Stomach (tissue), 9 donors: Measurements from ENCODE around the gene ZNF687. TPM values are rescaled to one million over a fixed set of nuclear protein-coding genes. Genes with fewer than 3 reads are reported as not detected.
A peak's percentile ranks its signal among the peaks of the same experiment; 100 is the strongest.

Experiments
- DNase-seq, 2 donors: peaks; one replicate each; pipeline versions ENCODE4 v3.0.0 to v3.0.0-alpha.2; 2013 to 2019
- H3K27ac ChIP-seq, 5 donors: fragments of 200-600 bp in 4 of 5; sonication (generic) in 4 of 5; one replicate each; pipeline ENCODE4 v1.5.1; 2013 to 2019; ENCODE audit warnings: mild to moderate bottlenecking in 1 of 5, moderate library complexity in 1 of 5
- H3K27me3 ChIP-seq, 3 donors: fragments of 200-600 bp; sonication (generic); one replicate each; pipeline ENCODE4 v1.5.1; 2017 to 2019; ENCODE audit warnings: mixed run types in 1 of 3
- H3K36me3 ChIP-seq, 4 donors: fragments of 200-600 bp; sonication (generic); 1 replicate in 3 of 4; 2 replicates in 1 of 4; pipeline ENCODE4 v1.5.1; 2016 to 2019
- H3K4me1 ChIP-seq, 4 donors: fragments of 200-600 bp; sonication (generic); one replicate each; pipeline ENCODE4 v1.5.1; 2016 to 2019
- H3K4me3 ChIP-seq, 4 donors: fragments of 200-600 bp; sonication (generic) in 3 of 4; one replicate each; pipeline ENCODE4 v1.5.1; 2016 to 2019; ENCODE audit warnings: mild to moderate bottlenecking in 1 of 4
- H3K9me3 ChIP-seq, 4 donors: fragments of 200-600 bp; sonication (generic); one replicate each; pipeline ENCODE4 v1.5.1; 2016 to 2019
- EP300 ChIP-seq: sonication (generic); formaldehyde crosslinking; IDR thresholded peaks from one replicate; pipeline ENCODE4 v1.6.1; 2017; ENCODE audit warnings: antibody characterized with exemption
- POLR2A ChIP-seq, 4 donors: fragments of 450-650 bp; IDR thresholded peaks; one replicate each; pipeline ENCODE4 v1.6.1; 2016; ENCODE audit warnings: antibody characterized with exemption in 4 of 4, control low read depth in 2 of 4, mild to moderate bottlenecking in 1 of 4, moderate library complexity in 1 of 4
- POLR2AphosphoS5 ChIP-seq, 3 donors: sonication (generic); formaldehyde crosslinking; IDR thresholded peaks; one replicate each; pipeline ENCODE4 v1.6.1; 2016; ENCODE audit warnings: antibody characterized with exemption in 3 of 3
- WGBS, 5 donors: extraction: QIAGEN DNeasy Blood & Tissue Kit in 3 of 5; methylation state at CpG; one replicate each; pipeline versions ENCODE4 v1.1.5 to v1.1.7; 2013 to 2018; 5-methylcytosine and 5-hydroxymethylcytosine counted together
- intact Hi-C: fragments of 100-400 bp; cut with DNase I; formaldehyde crosslinking; loops from one replicate; pipeline ENCODE4 v1.15.1; 2023; ENCODE audit warnings: low total_unique reads
- polyA plus RNA-seq, 3 donors: library from polyadenylated mRNA; stranded (reverse); fragments of 200-250 nt; gene quantifications; one replicate each; pipeline ENCODE4 v1.2.3, GENCODE V29; 2013
- small RNA-seq, 4 donors: library from RNA; depleted of rRNA; stranded (forward); fragments of <200 nt; gene quantifications; one replicate each; pipeline ENCODE3, GENCODE V24; 2016
- total RNA-seq, 5 donors: library from RNA; depleted of rRNA; stranded (reverse); fragments of >200 nt; gene quantifications; one replicate each; pipeline versions ENCODE4 v1.1.0 to v1.2.3, GENCODE V29; 2014 to 2016
- TF ChIP-seq, protein P1 (sequence below), 7 experiments: fragments of 450-650 bp in 4 of 7; fragments of 200-600 bp in 3 of 7; sonication (generic) in 3 of 7; IDR thresholded peaks; one replicate each; pipeline ENCODE4 v1.5.1; 2016 to 2019; ENCODE audit warnings: antibody characterized with exemption in 7 of 7, control low read depth in 2 of 7, mild to moderate bottlenecking in 1 of 7
- donor health status: healthy with polysubstance abuse.
- donor health status: Bipolar disorder and iron deficiency.
- donor health status: healthy.

The ZNF687 gene
- total and polyA plus RNA-seq, 8 donors, result 6.8 to 59.6 (median 14.5) TPM

DNA sequence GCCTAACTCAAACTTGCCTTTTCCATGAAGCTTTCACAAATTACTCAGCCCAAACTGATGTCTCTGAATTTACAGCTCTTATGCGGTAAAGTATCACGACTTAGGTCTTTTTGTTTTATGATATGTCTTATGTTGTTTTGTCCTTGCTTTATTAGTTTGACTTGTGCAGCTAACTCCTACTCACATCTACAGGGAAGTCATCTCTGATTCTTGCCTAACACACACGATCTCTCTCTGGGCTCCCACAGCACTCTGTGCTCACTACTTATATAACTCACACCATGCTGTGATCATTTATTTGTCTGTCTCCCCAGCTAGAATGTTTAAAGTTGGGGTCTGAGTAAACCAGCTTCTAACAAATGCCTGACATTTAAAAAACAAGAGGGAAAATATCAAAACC lies 54.5 kb downstream of the ZNF687 start:
- TF ChIP-seq, protein P1, sequence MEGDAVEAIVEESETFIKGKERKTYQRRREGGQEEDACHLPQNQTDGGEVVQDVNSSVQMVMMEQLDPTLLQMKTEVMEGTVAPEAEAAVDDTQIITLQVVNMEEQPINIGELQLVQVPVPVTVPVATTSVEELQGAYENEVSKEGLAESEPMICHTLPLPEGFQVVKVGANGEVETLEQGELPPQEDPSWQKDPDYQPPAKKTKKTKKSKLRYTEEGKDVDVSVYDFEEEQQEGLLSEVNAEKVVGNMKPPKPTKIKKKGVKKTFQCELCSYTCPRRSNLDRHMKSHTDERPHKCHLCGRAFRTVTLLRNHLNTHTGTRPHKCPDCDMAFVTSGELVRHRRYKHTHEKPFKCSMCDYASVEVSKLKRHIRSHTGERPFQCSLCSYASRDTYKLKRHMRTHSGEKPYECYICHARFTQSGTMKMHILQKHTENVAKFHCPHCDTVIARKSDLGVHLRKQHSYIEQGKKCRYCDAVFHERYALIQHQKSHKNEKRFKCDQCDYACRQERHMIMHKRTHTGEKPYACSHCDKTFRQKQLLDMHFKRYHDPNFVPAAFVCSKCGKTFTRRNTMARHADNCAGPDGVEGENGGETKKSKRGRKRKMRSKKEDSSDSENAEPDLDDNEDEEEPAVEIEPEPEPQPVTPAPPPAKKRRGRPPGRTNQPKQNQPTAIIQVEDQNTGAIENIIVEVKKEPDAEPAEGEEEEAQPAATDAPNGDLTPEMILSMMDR (IDR thresholded peaks at IDR 0.05), result no peak
- TF ChIP-seq POLR2A (IDR thresholded peaks at IDR 0.05), result no peak
- 90 to 94% (median 91%) methylated on average over 3 of the region's 3 CpGs for WGBS, 5 donors
- Histone ChIP-seq H3K36me3 (peaks cover 0 to under 1% (median 0%) of the 10 kb centered on the region in 4 donors), H3K9me3 (no peaks in the 10 kb centered on the region), H3K27me3 (no peaks in the 10 kb centered on the region), H3K4me1 (peaks cover 0 to 10% (median 7%) of the 10 kb centered on the region in 4 donors), H3K4me3 (no peak overlapping the region), H3K27ac (no peak overlapping the region)
- intact Hi-C loops, result no loop called here
- no peak for DNase-seq

DNA sequence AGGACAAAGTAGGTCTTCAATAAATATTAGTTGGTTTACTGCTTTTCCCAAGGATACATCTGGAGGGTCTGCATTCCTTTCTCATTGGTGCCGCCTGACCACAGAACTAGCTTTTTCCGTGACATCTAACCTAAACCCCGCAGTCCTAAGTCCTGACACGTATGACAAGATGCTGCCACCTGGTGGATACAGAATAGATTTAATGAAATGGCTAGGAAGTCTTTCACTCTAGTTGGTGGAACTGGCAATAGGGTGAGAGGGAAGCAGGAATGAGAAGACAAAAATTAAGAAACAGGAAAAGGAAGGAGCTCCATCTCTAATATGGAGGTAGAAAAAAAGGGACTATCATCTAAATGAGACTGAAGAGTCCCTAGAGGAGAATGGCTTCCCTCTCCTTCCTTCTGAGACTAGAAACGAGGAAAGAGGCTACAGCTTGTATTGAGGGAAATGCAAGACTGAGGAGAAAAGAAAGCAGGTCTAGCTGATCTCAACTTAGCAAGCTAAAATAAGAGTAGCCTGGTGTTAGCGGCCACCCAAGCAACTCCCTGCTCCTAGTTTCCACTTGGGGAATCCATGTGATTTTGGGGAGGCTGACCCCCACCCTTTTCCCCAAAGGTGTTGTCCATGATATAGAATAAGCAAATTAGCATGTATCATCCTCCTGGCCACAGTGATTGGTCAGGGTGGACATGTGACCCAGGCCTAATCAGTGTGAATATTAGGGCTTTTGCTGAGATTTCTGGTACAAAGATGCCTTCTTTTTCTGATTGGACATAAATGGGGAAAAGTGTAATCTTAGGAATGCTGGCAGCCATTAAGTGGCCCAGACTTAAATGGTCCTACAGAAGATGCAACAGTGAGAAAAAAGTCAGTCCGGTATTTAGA lies 59.0 kb downstream of the ZNF687 start:
- Histone ChIP-seq H3K4me1 (peaks cover 4 to 27% (median 17%) of the 10 kb centered on the region in 4 donors), H3K9me3 (no peaks in the 10 kb centered on the region), H3K27me3 (no peaks in the 10 kb centered on the region), H3K36me3 (peaks cover 22 to 37% (median 36%) of the 10 kb centered on the region in 4 donors), H3K27ac (peak overlapping the region in 4 of 5 donors; percentile 38 to 63 (median 51)), H3K4me3 (no peak overlapping the region)
- TF ChIP-seq POLR2A (IDR thresholded peaks at IDR 0.05) (no peak), POLR2AphosphoS5 (IDR thresholded peaks at IDR 0.05) (peak in 2 of 3 donors; percentile 45 to 76), EP300 (no peak)
- TF ChIP-seq, protein P1 (IDR thresholded peaks at IDR 0.05), result peak in 5 of 7 experiments; percentile 52 to 88 (median 72)
- peak in 1 of 2 donors; percentile 91 for DNase-seq
- intact Hi-C loops, result loop anchor here (5.0 kb wide), 1 partner anchor 39 kb away; no protein-coding TSS in a partner anchor
- WGBS, 5 donors, result 20 to 32% (median 28%) methylated on average over 7 of the region's 7 CpGs

Small RNAs within 50 kb of the gene (small RNA-seq; reads per million reads assigned to genes)
- 0 to 0.07 (median 0) reads per million in 4 donors for gene RN7SL444P

Other genes starting within 250 kb of the ZNF687 start
- gene BNIPL, start 245.7 kb upstream of the ZNF687 start, total RNA-seq, result 1 to 10 TPM in 1 of 5 donors, not detected in 4; 1.3 TPM
- gene BNIPL, start 245.7 kb upstream of the ZNF687 start, polyA plus RNA-seq, result 10 to 100 TPM in 1 of 3 donors, under 1 TPM in 1, not detected in 1; 0.25 to 35.1 TPM
- 1 to 10 TPM in 4 of 5 donors, under 1 TPM in 1; 0.73 to 6.4 (median 3.5) TPM for gene C1orf56, start 234.5 kb upstream of the ZNF687 start, total RNA-seq
- 1 to 10 TPM; 2.4 to 6.0 (median 2.5) TPM for gene C1orf56, start 234.5 kb upstream of the ZNF687 start, polyA plus RNA-seq
- gene CDC42SE1, start 222.7 kb upstream of the ZNF687 start, total RNA-seq, result 10 to 100 TPM; 28.1 to 90.3 (median 52.5) TPM
- 10 to 100 TPM; 41.6 to 49.2 (median 47.1) TPM for gene CDC42SE1, start 222.7 kb upstream of the ZNF687 start, polyA plus RNA-seq
- gene MLLT11, start 221.9 kb upstream of the ZNF687 start, total RNA-seq, result 10 to 100 TPM in 1 of 5 donors, 1 to 10 TPM in 1, under 1 TPM in 1, not detected in 2; 0.72 to 14.0 (median 3.1) TPM
- gene MLLT11, start 221.9 kb upstream of the ZNF687 start, polyA plus RNA-seq, result 1 to 10 TPM; 1.1 to 2.4 (median 1.4) TPM
- 10 to 100 TPM in 2 of 5 donors, 1 to 10 TPM in 3; 5.2 to 52.2 (median 8.8) TPM for gene GABPB2, start 211.5 kb upstream of the ZNF687 start, total RNA-seq
- 1 to 10 TPM; 3.9 to 5.4 (median 4.3) TPM for gene GABPB2, start 211.5 kb upstream of the ZNF687 start, polyA plus RNA-seq
- 10 to 100 TPM in 2 of 5 donors, 1 to 10 TPM in 3; 4.4 to 12.3 (median 8.1) TPM for gene SEMA6C, start 135.7 kb upstream of the ZNF687 start, total RNA-seq
- gene SEMA6C, start 135.7 kb upstream of the ZNF687 start, polyA plus RNA-seq, result 10 to 100 TPM in 2 of 3 donors, 1 to 10 TPM in 1; 7.1 to 13.9 (median 13.0) TPM
- gene TNFAIP8L2, start 125.7 kb upstream of the ZNF687 start, total RNA-seq, result 10 to 100 TPM in 2 of 5 donors, 1 to 10 TPM in 1, not detected in 2; 2.0 to 19.4 (median 15.2) TPM
- gene TNFAIP8L2, start 125.7 kb upstream of the ZNF687 start, polyA plus RNA-seq, result 1 to 10 TPM; 3.2 to 9.5 (median 4.1) TPM
- gene LYSMD1, start 116.4 kb upstream of the ZNF687 start, total RNA-seq, result 10 to 100 TPM in 1 of 5 donors, 1 to 10 TPM in 4; 1.7 to 10.3 (median 4.5) TPM
- 1 to 10 TPM; 4.0 to 5.3 (median 4.7) TPM for gene LYSMD1, start 116.4 kb upstream of the ZNF687 start, polyA plus RNA-seq
- 10 to 100 TPM in 3 of 5 donors, 1 to 10 TPM in 2; 4.5 to 57.8 (median 12.0) TPM for gene SCNM1, start 116.2 kb upstream of the ZNF687 start, total RNA-seq
- 10 to 100 TPM; 35.2 to 66.3 (median 64.5) TPM for gene SCNM1, start 116.2 kb upstream of the ZNF687 start, polyA plus RNA-seq
- gene TMOD4, start 106.3 kb upstream of the ZNF687 start, total RNA-seq, result not detected
- gene TMOD4, start 106.3 kb upstream of the ZNF687 start, polyA plus RNA-seq, result 1 to 10 TPM in 1 of 3 donors, not detected in 2; 1.2 TPM
- 10 to 100 TPM; 19.1 to 61.6 (median 32.1) TPM for gene VPS72, start 92.1 kb upstream of the ZNF687 start, total RNA-seq
- gene VPS72, start 92.1 kb upstream of the ZNF687 start, polyA plus RNA-seq, result 10 to 100 TPM; 27.8 to 32.6 (median 30.2) TPM
- gene PIP5K1A, start 83.7 kb upstream of the ZNF687 start, total RNA-seq, result 100 to 1,000 TPM in 2 of 5 donors, 10 to 100 TPM in 3; 36.8 to 156 (median 94.6) TPM
- gene PIP5K1A, start 83.7 kb upstream of the ZNF687 start, polyA plus RNA-seq, result 10 to 100 TPM in 2 of 3 donors, 1 to 10 TPM in 1; 8.4 to 13.4 (median 11.4) TPM
- 100 to 1,000 TPM in 2 of 5 donors, 10 to 100 TPM in 3; 81.3 to 220 (median 83.2) TPM for gene PSMD4, start 27.6 kb upstream of the ZNF687 start, total RNA-seq
- 100 to 1,000 TPM; 126 to 234 (median 176) TPM for gene PSMD4, start 27.6 kb upstream of the ZNF687 start, polyA plus RNA-seq
- 100 to 1,000 TPM in 2 of 5 donors, 10 to 100 TPM in 3; 33.2 to 187 (median 62.6) TPM for gene PI4KB, start 45.1 kb downstream of the ZNF687 start, total RNA-seq
- 10 to 100 TPM; 24.1 to 33.5 (median 25.3) TPM for gene PI4KB, start 45.1 kb downstream of the ZNF687 start, polyA plus RNA-seq
- 100 to 1,000 TPM in 1 of 5 donors, 10 to 100 TPM in 4; 20.4 to 117 (median 39.1) TPM for gene RFX5, start 65.0 kb downstream of the ZNF687 start, total RNA-seq
- gene RFX5, start 65.0 kb downstream of the ZNF687 start, polyA plus RNA-seq, result 10 to 100 TPM in 2 of 3 donors, 1 to 10 TPM in 1; 9.9 to 19.4 (median 14.2) TPM
- 100 to 1,000 TPM in 4 of 5 donors, 10 to 100 TPM in 1; 68.8 to 661 (median 281) TPM for gene SELENBP1, start 90.4 kb downstream of the ZNF687 start, total RNA-seq
- 100 to 1,000 TPM; 102 to 153 (median 117) TPM for gene SELENBP1, start 90.4 kb downstream of the ZNF687 start, polyA plus RNA-seq
- 100 to 1,000 TPM; 111 to 258 (median 166) TPM for gene PSMB4, start 117.3 kb downstream of the ZNF687 start, total RNA-seq
- 100 to 1,000 TPM; 314 to 358 (median 329) TPM for gene PSMB4, start 117.3 kb downstream of the ZNF687 start, polyA plus RNA-seq
- 100 to 1,000 TPM in 2 of 5 donors, 10 to 100 TPM in 3; 17.4 to 124 (median 85.8) TPM for gene POGZ, start 177.2 kb downstream of the ZNF687 start, total RNA-seq
- 10 to 100 TPM in 2 of 3 donors, 1 to 10 TPM in 1; 7.3 to 18.0 (median 12.1) TPM for gene POGZ, start 177.2 kb downstream of the ZNF687 start, polyA plus RNA-seq
- gene CGN, start 229.1 kb downstream of the ZNF687 start, total RNA-seq, result 100 to 1,000 TPM in 3 of 5 donors, 10 to 100 TPM in 2; 21.4 to 137 (median 118) TPM
- gene CGN, start 229.1 kb downstream of the ZNF687 start, polyA plus RNA-seq, result 10 to 100 TPM; 14.0 to 22.0 (median 21.2) TPM